HepG2 (cell line): ENCODE data around the gene CCDC87. TPM values are rescaled to one million over a fixed set of nuclear protein-coding genes. Genes with fewer than 3 reads are reported as not detected.
A peak's percentile ranks its signal among the peaks of the same experiment; 100 is the strongest.

Experiments used
- ASH2L ChIP-seq: fragments of 300-600, 200-600 bp; sonication (generic); IDR thresholded peaks from 2 replicates; pipeline ENCODE4 v1.7.0; 2017; ENCODE audit warnings: low read depth, mild to moderate bottlenecking, moderate library complexity, mixed read lengths, low read length; ENCODE audit not compliant: insufficient read length
- DMAP1 ChIP-seq: IDR thresholded peaks from 2 replicates; pipeline ENCODE4 v1.6.1; 2016
- HNRNPH1 ChIP-seq: fragments of 200-400 bp; formaldehyde crosslinking; optimal IDR thresholded peaks from 2 replicates; pipeline ENCODE3; 2017; ENCODE audit warnings: mild to moderate bottlenecking, low read depth, low read length
- MAFF ChIP-seq: IDR thresholded peaks from 2 replicates; pipeline ENCODE4 v1.6.1; 2011; ENCODE audit warnings: low read depth, low read length, improper control_type of control experiment
- MED8 ChIP-seq: sonication (generic); formaldehyde crosslinking; IDR thresholded peaks from 2 replicates; pipeline ENCODE4 v1.8.1; 2023; ENCODE audit warnings: mild to moderate bottlenecking, missing genetic modification reagents; ENCODE audit not compliant: insufficient replicate concordance
- SAFB2 ChIP-seq: sonication (generic); formaldehyde crosslinking; IDR thresholded peaks from 2 replicates; pipeline ENCODE4 v1.5.1; 2020; ENCODE audit warnings: missing genetic modification reagents, low read depth, mild to moderate bottlenecking, borderline replicate concordance
- SETDB1 ChIP-seq: sonication (generic); formaldehyde crosslinking; IDR thresholded peaks from 2 replicates; pipeline ENCODE4 v1.5.1; 2020; ENCODE audit warnings: missing genetic modification reagents, mild to moderate bottlenecking, borderline replicate concordance
- SNRNP70 ChIP-seq: fragments of 200-400 bp; formaldehyde crosslinking; IDR thresholded peaks from 2 replicates; pipeline ENCODE4 v1.6.1; 2017; ENCODE audit warnings: mild to moderate bottlenecking, low read depth, low read length, moderate library complexity
- TOE1 ChIP-seq: sonication (generic); formaldehyde crosslinking; IDR thresholded peaks from 2 replicates; pipeline ENCODE4 v1.4.0; 2020; ENCODE audit warnings: mild to moderate bottlenecking, missing genetic modification reagents
- ZNF136 ChIP-seq: sonication (generic); formaldehyde crosslinking; IDR thresholded peaks from 2 replicates; pipeline ENCODE4 v1.8.1; 2022; ENCODE audit warnings: low read depth, mild to moderate bottlenecking, moderate library complexity, missing genetic modification reagents
- ZNF30 ChIP-seq: sonication (generic); formaldehyde crosslinking; IDR thresholded peaks from 2 replicates; pipeline ENCODE4 v1.5.0; 2020; ENCODE audit warnings: mild to moderate bottlenecking, missing genetic modification reagents
- ZNF326 ChIP-seq: sonication (generic); formaldehyde crosslinking; IDR thresholded peaks from 2 replicates; pipeline ENCODE4 v1.4.0; 2020; ENCODE audit warnings: missing genetic modification reagents, borderline replicate concordance
- ZNF746 ChIP-seq: sonication (generic); formaldehyde crosslinking; IDR thresholded peaks from 2 replicates; pipeline ENCODE4 v1.8.0; 2022; ENCODE audit warnings: mild to moderate bottlenecking, missing genetic modification reagents
- polyA plus RNA-seq, 8 experiments: library from polyadenylated mRNA; depleted of rRNA in 3 of 8; stranded (reverse) in 7 of 8; unstranded in 1 of 8; fragments of >200 nt; fragmentation: Illumina TruSeq in 4 of 8; extraction: Trizol in 4 of 8; gene quantifications; 2 replicates each; pipeline versions ENCODE4 v1.2.1 to v1.2.3, GENCODE V29; 2011 to 2016; ENCODE audit warnings: low read depth in 4 of 8, missing spikeins in 1 of 8, mixed read lengths in 1 of 8; ENCODE audit not compliant: insufficient read depth in 1 of 8
- total RNA-seq, 5 experiments: library from RNA; depleted of rRNA; stranded (reverse); fragments of >200 nt; fragmentation: Illumina TruSeq; extraction: Trizol; gene quantifications; 2 replicates each; pipeline ENCODE4 v1.2.3, GENCODE V29; 2016; ENCODE audit warnings: low read depth in 1 of 5
- TF ChIP-seq, protein P1 (sequence below): sonication (generic); formaldehyde crosslinking; IDR thresholded peaks from 2 replicates; pipeline ENCODE4 v1.8.1; 2023; ENCODE audit warnings: mild to moderate bottlenecking, missing genetic modification reagents
- TF ChIP-seq, protein P2 (sequence below): sonication (generic); formaldehyde crosslinking; IDR thresholded peaks from 2 replicates; pipeline ENCODE4 v1.8.0; 2022; ENCODE audit warnings: missing genetic modification reagents, mild to moderate bottlenecking, moderate library complexity, borderline replicate concordance
- TF ChIP-seq, protein P3 (sequence below): sonication (generic); formaldehyde crosslinking; IDR thresholded peaks from 2 replicates; pipeline ENCODE4 v1.4.0; 2020; ENCODE audit warnings: missing genetic modification reagents, mild to moderate bottlenecking, borderline replicate concordance
- TF ChIP-seq, protein P4 (sequence below): sonication (generic); formaldehyde crosslinking; IDR thresholded peaks from 2 replicates; pipeline ENCODE4 v1.5.0; 2020; ENCODE audit warnings: missing genetic modification reagents

CCDC87 gene
- total and polyA plus RNA-seq, 2 of the 13 experiments (the other 11 are each of a cell fraction or from before 2014, with no cell fraction given), result 0.05 to 0.42 TPM

DNA sequence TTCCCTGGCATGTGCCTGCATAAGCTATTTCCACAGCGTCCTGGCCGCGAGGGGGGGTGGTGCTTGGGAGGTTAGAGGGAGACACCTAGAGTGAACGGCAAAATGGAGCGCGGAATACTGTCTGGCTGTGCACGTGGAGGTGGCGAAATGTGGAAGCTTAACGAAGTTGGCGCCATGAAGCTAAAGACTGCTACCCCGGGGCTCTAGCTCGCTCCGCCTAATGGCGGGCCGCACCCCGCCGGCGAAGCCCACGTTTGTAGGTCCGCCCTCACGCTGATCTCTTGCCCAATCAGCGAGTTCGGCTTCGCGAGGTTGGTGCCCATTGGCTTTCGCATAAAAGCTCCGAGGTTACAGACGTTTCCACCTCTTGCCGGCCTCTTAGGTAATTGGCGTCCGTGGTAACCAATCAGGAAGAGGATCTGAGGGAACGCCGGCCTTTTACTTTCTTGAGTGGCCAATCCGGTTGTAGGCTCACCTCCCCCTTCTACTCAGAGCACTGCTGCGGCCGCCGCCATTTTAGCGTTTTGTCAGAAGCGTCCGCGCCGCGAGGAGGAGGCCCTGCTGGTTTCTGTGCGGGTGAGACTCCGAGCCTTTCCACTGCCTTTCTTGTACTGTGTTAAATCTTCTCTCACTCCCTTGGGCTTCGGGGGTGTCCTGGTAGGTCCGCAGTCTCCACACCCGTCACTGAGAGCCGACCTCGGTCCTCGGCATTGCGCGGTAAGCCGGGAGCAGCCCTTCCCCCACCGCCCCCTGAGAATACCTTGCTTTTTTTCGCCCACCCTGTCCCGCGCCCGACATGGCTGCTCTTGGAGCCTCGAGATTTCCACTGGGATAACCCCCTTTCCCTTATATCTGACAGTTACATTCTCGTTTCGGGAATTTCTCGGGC is 45.6 kb upstream of the CCDC87 start, which contains the start of gene RBM4 (continued):
- TF ChIP-seq SNRNP70 (no peak), SAFB2 (CRISPR knock-in tag) (peak; percentile 57; the same call in 1 of the 2 replicates), SETDB1 (CRISPR knock-in tag) (no peak), MAFF (no peak; the same call in 1 of the 2 replicates), ZNF326 (CRISPR knock-in tag) (no peak), MED8 (CRISPR knock-in tag) (peak; percentile 43), ZNF746 (peak; percentile 59; the same call in 1 of the 2 replicates), ASH2L (peak; percentile 90), TOE1 (no peak; the same call in 1 of the 2 replicates), DMAP1 (CRISPR knock-in tag) (peak; percentile 90), ZNF136 (no peak), HNRNPH1 (no peak), ZNF30 (no peak; the same call in 1 of the 2 replicates)
- TF ChIP-seq, protein P1, sequence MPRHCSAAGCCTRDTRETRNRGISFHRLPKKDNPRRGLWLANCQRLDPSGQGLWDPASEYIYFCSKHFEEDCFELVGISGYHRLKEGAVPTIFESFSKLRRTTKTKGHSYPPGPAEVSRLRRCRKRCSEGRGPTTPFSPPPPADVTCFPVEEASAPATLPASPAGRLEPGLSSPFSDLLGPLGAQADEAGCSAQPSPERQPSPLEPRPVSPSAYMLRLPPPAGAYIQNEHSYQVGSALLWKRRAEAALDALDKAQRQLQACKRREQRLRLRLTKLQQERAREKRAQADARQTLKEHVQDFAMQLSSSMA (CRISPR knock-in tag), result no peak
- TF ChIP-seq, protein P2, sequence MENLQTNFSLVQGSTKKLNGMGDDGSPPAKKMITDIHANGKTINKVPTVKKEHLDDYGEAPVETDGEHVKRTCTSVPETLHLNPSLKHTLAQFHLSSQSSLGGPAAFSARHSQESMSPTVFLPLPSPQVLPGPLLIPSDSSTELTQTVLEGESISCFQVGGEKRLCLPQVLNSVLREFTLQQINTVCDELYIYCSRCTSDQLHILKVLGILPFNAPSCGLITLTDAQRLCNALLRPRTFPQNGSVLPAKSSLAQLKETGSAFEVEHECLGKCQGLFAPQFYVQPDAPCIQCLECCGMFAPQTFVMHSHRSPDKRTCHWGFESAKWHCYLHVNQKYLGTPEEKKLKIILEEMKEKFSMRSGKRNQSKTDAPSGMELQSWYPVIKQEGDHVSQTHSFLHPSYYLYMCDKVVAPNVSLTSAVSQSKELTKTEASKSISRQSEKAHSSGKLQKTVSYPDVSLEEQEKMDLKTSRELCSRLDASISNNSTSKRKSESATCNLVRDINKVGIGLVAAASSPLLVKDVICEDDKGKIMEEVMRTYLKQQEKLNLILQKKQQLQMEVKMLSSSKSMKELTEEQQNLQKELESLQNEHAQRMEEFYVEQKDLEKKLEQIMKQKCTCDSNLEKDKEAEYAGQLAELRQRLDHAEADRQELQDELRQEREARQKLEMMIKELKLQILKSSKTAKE, result no peak
- TF ChIP-seq, protein P3, sequence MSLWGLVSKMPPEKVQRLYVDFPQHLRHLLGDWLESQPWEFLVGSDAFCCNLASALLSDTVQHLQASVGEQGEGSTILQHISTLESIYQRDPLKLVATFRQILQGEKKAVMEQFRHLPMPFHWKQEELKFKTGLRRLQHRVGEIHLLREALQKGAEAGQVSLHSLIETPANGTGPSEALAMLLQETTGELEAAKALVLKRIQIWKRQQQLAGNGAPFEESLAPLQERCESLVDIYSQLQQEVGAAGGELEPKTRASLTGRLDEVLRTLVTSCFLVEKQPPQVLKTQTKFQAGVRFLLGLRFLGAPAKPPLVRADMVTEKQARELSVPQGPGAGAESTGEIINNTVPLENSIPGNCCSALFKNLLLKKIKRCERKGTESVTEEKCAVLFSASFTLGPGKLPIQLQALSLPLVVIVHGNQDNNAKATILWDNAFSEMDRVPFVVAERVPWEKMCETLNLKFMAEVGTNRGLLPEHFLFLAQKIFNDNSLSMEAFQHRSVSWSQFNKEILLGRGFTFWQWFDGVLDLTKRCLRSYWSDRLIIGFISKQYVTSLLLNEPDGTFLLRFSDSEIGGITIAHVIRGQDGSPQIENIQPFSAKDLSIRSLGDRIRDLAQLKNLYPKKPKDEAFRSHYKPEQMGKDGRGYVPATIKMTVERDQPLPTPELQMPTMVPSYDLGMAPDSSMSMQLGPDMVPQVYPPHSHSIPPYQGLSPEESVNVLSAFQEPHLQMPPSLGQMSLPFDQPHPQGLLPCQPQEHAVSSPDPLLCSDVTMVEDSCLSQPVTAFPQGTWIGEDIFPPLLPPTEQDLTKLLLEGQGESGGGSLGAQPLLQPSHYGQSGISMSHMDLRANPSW (CRISPR knock-in tag), result 0 out of 2 replicates have a peak, but pooled peaks have one; percentile 11
- TF ChIP-seq, protein P4, sequence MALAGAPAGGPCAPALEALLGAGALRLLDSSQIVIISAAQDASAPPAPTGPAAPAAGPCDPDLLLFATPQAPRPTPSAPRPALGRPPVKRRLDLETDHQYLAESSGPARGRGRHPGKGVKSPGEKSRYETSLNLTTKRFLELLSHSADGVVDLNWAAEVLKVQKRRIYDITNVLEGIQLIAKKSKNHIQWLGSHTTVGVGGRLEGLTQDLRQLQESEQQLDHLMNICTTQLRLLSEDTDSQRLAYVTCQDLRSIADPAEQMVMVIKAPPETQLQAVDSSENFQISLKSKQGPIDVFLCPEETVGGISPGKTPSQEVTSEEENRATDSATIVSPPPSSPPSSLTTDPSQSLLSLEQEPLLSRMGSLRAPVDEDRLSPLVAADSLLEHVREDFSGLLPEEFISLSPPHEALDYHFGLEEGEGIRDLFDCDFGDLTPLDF (CRISPR knock-in tag), result peak; percentile 53
